Naive thymus-derived CD8-positive, alpha-beta T cell (primary cell): ENCODE results near the gene PFKP. TPM values are rescaled to one million over a fixed set of nuclear protein-coding genes. Genes with fewer than 3 reads are reported as not detected.
"Not testable (repeated sequence)": the region's sequence is repeated elsewhere in the genome, so short reads cannot be mapped to it uniquely, and the experiment has no call there.

ENCODE experiments used
- ATAC-seq, 2 donors: fragments of 150-1000 bp; cut with Tn5 transposase in 1 of 2; sonication (Bioruptor Pico), chemical (Tn5 transposase) in 1 of 2; 1 replicate in 1 of 2; 2 replicates in 1 of 2; pipeline ENCODE4 v1.10.0; 2021; ENCODE audit warnings: mild to moderate bottlenecking in 2 of 2, moderate library complexity in 2 of 2
- POLR2A ChIA-PET: fragments of 350-600 bp; sonication (Branson Sonifier 250); formaldehyde crosslinking; loops from one replicate; lab custom pipeline; 2021; ENCODE audit warnings: antibody characterized with exemption; lab: Charles Lee
- DNase-seq, 10 donors: peaks; one replicate each; pipeline versions ENCODE4 v3.0.0 to v3.0.0-alpha.2; 2020 to 2022
- H3K27ac Mint-ChIP-seq, 10 donors: one replicate each; pipeline ENCODE4 v1.8.0; 2020 to 2022; ENCODE audit warnings: mild to moderate bottlenecking in 10 of 10, mixed read lengths in 10 of 10, moderate library complexity in 4 of 10, inconsistent platforms in 1 of 10
- H3K27me3 Mint-ChIP-seq, 5 donors: one replicate each; pipeline ENCODE4 v1.8.0; 2021 to 2022; ENCODE audit warnings: mixed read lengths in 5 of 5
- H3K36me3 Mint-ChIP-seq, 3 donors: one replicate each; pipeline ENCODE4 v1.8.0; 2020 to 2022; ENCODE audit warnings: mixed read lengths in 3 of 3, mild to moderate bottlenecking in 2 of 3, inconsistent platforms in 1 of 3
- H3K4me1 Mint-ChIP-seq, 4 donors: one replicate each; pipeline ENCODE4 v1.8.0; 2021 to 2022; ENCODE audit warnings: mixed read lengths in 4 of 4
- H3K4me3 Mint-ChIP-seq, 10 donors: one replicate each; pipeline ENCODE4 v1.8.0; 2020 to 2022; ENCODE audit warnings: mild to moderate bottlenecking in 10 of 10, mixed read lengths in 10 of 10, moderate library complexity in 6 of 10, inconsistent platforms in 1 of 10
- H3K9me3 Mint-ChIP-seq, 9 donors: one replicate each; pipeline ENCODE4 v1.8.0; 2020 to 2022; ENCODE audit warnings: mixed read lengths in 9 of 9, mild to moderate bottlenecking in 3 of 9, inconsistent platforms in 1 of 9, moderate library complexity in 1 of 9
- polyA plus RNA-seq, 3 donors: library from polyadenylated mRNA; unstranded; fragments of 300-500 nt; fragmentation: Illumina TruSeq; gene quantifications; one replicate each; pipeline ENCODE4 v1.2.3, GENCODE V29; 2021
- total RNA-seq, 8 experiments: library from RNA in 2 of 8; stranded (reverse) in 2 of 8; gene quantifications; one replicate each; pipeline ENCODE4 v1.2.3 and lab custom pipeline; 2021 to 2026

The PFKP gene
- total and polyA plus RNA-seq, 5 experiments from 2014 or later: 26.4 to 69.5 (median 41.2) TPM

- Mint-ChIP-seq H3K27me3 (peaks cover 4 to 26% (median 19%) of the 10 kb centered on the region in 5 donors), H3K4me1 (peaks cover 2 to 5% (median 4%) of the 10 kb centered on the region in 4 donors), H3K36me3 (no peaks in the 10 kb centered on the region), H3K9me3 (no peaks in the 10 kb centered on the region), H3K4me3 (no peak overlapping the region), H3K27ac (no peak overlapping the region)
- DNase-seq (no peak), ATAC-seq (no peak)
- POLR2A ChIA-PET: no interaction called here
These were observed 19.0 kb upstream of the PFKP start for GRCh38 chr10:3048119-3049019.

- no peak for ATAC-seq
- Mint-ChIP-seq H3K9me3 (peaks cover 0 to 4% (median 0%) of the 10 kb centered on the region in 9 donors), H3K36me3 (no peaks in the 10 kb centered on the region)
These were observed 15.7 kb upstream of the PFKP start for GRCh38 chr10:3051692-3052091.

GRCh38 chr10:3053155-3053554, 14.2 kb upstream of the PFKP start:
- peaks cover 0 to 4% (median 0%) of the 10 kb centered on the region in 9 donors for H3K9me3 Mint-ChIP-seq
- POLR2A ChIA-PET: no interaction called here
- peaks cover 0 to 2% (median under 1%) of the 10 kb centered on the region in 4 donors for H3K4me1 Mint-ChIP-seq
- H3K36me3 Mint-ChIP-seq: no peaks in the 10 kb centered on the region
- peaks cover 3 to 16% (median 9%) of the 10 kb centered on the region in 5 donors for H3K27me3 Mint-ChIP-seq
- ATAC-seq (no peak), DNase-seq (no peak)
- H3K27ac Mint-ChIP-seq: no peak overlapping the region
- no peak overlapping the region for H3K4me3 Mint-ChIP-seq

More at GRCh38 chr10:3051692-3052091, 15.7 kb upstream of the PFKP start:
- DNase-seq: no peak
- POLR2A ChIA-PET: no interaction called here
- Mint-ChIP-seq H3K4me3 (no peak overlapping the region), H3K27me3 (peaks cover 3 to 23% (median 15%) of the 10 kb centered on the region in 5 donors), H3K4me1 (peaks cover 0 to 2% (median under 1%) of the 10 kb centered on the region in 4 donors), H3K27ac (peak overlapping the region in 1 of 10 donors; percentile 29)

- DNase-seq (no peak), ATAC-seq (no peak)
- H3K27ac Mint-ChIP-seq: no peak overlapping the region
- H3K27me3 Mint-ChIP-seq: peaks cover 0 to 15% (median 9%) of the 10 kb centered on the region in 5 donors
- peaks cover 0 to 4% (median 0%) of the 10 kb centered on the region in 9 donors for H3K9me3 Mint-ChIP-seq
- POLR2A ChIA-PET: no interaction called here
- H3K4me3 Mint-ChIP-seq: no peak overlapping the region
- no peaks in the 10 kb centered on the region for H3K36me3 Mint-ChIP-seq
- H3K4me1 Mint-ChIP-seq: peaks cover 0 to 4% (median under 1%) of the 10 kb centered on the region in 4 donors
These were observed 13.0 kb upstream of the PFKP start for GRCh38 chr10:3054183-3054850.

- Mint-ChIP-seq H3K27ac (no peak overlapping the region), H3K36me3 (no peaks in the 10 kb centered on the region), H3K27me3 (peaks cover 0 to 15% (median 7%) of the 10 kb centered on the region in 5 donors), H3K9me3 (peaks cover 0 to 4% (median 0%) of the 10 kb centered on the region in 9 donors), H3K4me3 (no peak overlapping the region), H3K4me1 (peaks cover 0 to 4% (median under 1%) of the 10 kb centered on the region in 4 donors)
- POLR2A ChIA-PET: no interaction called here
- ATAC-seq (no peak), DNase-seq (no peak)
These were observed 12.5 kb upstream of the PFKP start for GRCh38 chr10:3054851-3055199.

GRCh38 chr10:3056280-3057037, 10.9 kb upstream of the PFKP start:
- H3K27ac Mint-ChIP-seq: peak overlapping the region in 2 of 10 donors; percentile 52 to 66
- H3K36me3 Mint-ChIP-seq: no peaks in the 10 kb centered on the region
- H3K27me3 Mint-ChIP-seq: peaks cover 0 to 8% (median 4%) of the 10 kb centered on the region in 5 donors
- H3K9me3 Mint-ChIP-seq: peaks cover 0 to 4% (median 0%) of the 10 kb centered on the region in 9 donors
- POLR2A ChIA-PET: no interaction called here
- H3K4me3 Mint-ChIP-seq: no peak overlapping the region
- no peak for ATAC-seq
- peaks cover 0 to 4% (median under 1%) of the 10 kb centered on the region in 4 donors for H3K4me1 Mint-ChIP-seq
- no peak for DNase-seq

GRCh38 chr10:3057946-3058345, 9.4 kb upstream of the PFKP start:
- peaks cover 0 to 4% (median 0%) of the 10 kb centered on the region in 9 donors for H3K9me3 Mint-ChIP-seq
- H3K4me1 Mint-ChIP-seq: peaks cover 0 to 4% (median under 1%) of the 10 kb centered on the region in 4 donors
- H3K27ac Mint-ChIP-seq: peak overlapping the region in 1 of 10 donors; percentile 84
- no peaks in the 10 kb centered on the region for H3K36me3 Mint-ChIP-seq
- POLR2A ChIA-PET: no interaction called here
- ATAC-seq (peak in 1 of 2 donors; percentile 18), DNase-seq (peak in 1 of 10 donors; percentile 14)
- peaks cover 0 to 8% (median 3%) of the 10 kb centered on the region in 5 donors for H3K27me3 Mint-ChIP-seq
- peak overlapping the region in 1 of 10 donors; percentile 38 for H3K4me3 Mint-ChIP-seq

- POLR2A ChIA-PET: no interaction called here
- peaks cover 0 to 4% (median 3%) of the 10 kb centered on the region in 4 donors for H3K4me1 Mint-ChIP-seq
- peaks cover 0 to 5% (median 0%) of the 10 kb centered on the region in 5 donors for H3K27me3 Mint-ChIP-seq
- no peak for ATAC-seq
- no peaks in the 10 kb centered on the region for H3K9me3 Mint-ChIP-seq
- H3K36me3 Mint-ChIP-seq: no peaks in the 10 kb centered on the region
- no peak overlapping the region for H3K4me3 Mint-ChIP-seq
- no peak overlapping the region for H3K27ac Mint-ChIP-seq
- DNase-seq: no peak
These were observed 7.4 kb upstream of the PFKP start for GRCh38 chr10:3059974-3060373.

- Mint-ChIP-seq H3K9me3 (no peaks in the 10 kb centered on the region), H3K27ac (no peak overlapping the region), H3K4me3 (no peak overlapping the region), H3K27me3 (peaks cover 0 to 5% (median 0%) of the 10 kb centered on the region in 5 donors), H3K36me3 (no peaks in the 10 kb centered on the region), H3K4me1 (peaks cover 0 to 7% (median 3%) of the 10 kb centered on the region in 4 donors)
- peak in 1 of 2 donors; percentile 68 for ATAC-seq
- POLR2A ChIA-PET: no interaction called here
- no peak for DNase-seq
These were observed 6.9 kb upstream of the PFKP start for GRCh38 chr10:3060481-3060889.

- POLR2A ChIA-PET, DNase-seq, H3K4me3 Mint-ChIP-seq, H3K27me3 Mint-ChIP-seq, ATAC-seq, H3K27ac Mint-ChIP-seq, H3K9me3 Mint-ChIP-seq, H3K36me3 Mint-ChIP-seq: not testable (repeated sequence)
- peaks cover 0 to 15% (median 4%) of the 10 kb centered on the region in 4 donors for H3K4me1 Mint-ChIP-seq
These were observed 5.9 kb upstream of the PFKP start for GRCh38 chr10:3061323-3061898.

- no peaks in the 10 kb centered on the region for H3K9me3 Mint-ChIP-seq
- no peaks in the 10 kb centered on the region for H3K27me3 Mint-ChIP-seq
- no peak overlapping the region for H3K27ac Mint-ChIP-seq
- no peak overlapping the region for H3K4me3 Mint-ChIP-seq
- POLR2A ChIA-PET: no interaction called here
- peaks cover 0 to 15% (median 3%) of the 10 kb centered on the region in 4 donors for H3K4me1 Mint-ChIP-seq
- H3K36me3 Mint-ChIP-seq: no peaks in the 10 kb centered on the region
- no peak for DNase-seq
- no peak for ATAC-seq
These were observed 4.7 kb upstream of the PFKP start for GRCh38 chr10:3062502-3063186.
